ENCODE results near the gene ANLN. TPM values are rescaled to one million over a fixed set of nuclear protein-coding genes. Genes with fewer than 3 reads are reported as not detected.

Gene ANLN
- total RNA-seq, 1 experiment from 2014 or later = 78.9 TPM

DNA sequence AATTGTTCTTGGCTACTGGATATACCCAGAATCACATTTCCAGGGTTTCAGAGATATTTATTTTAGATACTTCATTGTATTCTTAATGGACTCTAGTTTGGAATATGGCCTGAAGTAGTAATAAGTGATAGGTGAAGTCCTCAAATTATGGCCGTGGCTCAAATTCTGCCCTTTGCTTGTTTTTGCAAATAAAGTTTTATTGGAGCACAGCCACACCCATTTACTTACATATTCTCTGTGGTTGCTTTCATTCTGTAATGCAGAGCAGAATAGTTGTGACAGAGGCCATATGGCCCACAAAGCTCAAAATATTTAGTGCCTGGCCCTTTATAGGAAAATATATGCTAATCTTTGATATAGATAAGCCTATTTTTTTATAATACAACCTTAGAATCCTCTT is 19.5 kb downstream of the ANLN start:
- no peaks in the 10 kb centered on the region for H3K79me2 ChIP-seq (ENCODE audit: insufficient read depth, low read length)
- no peak overlapping the region for H2BK20ac ChIP-seq (ENCODE audit: low read depth, low read length, poor library complexity, severe bottlenecking)
- H3K4ac ChIP-seq (ENCODE audit: low read depth, low read length) = no peak overlapping the region
- H3K23ac ChIP-seq (ENCODE audit: insufficient read length, low read depth, low read length) = no peak overlapping the region
- H3K27ac ChIP-seq (ENCODE audit: insufficient read length, low read depth, low read length) = no peak overlapping the region
- H2BK5ac ChIP-seq (ENCODE audit: insufficient read length, low read length) = no peak overlapping the region
- no peak overlapping the region for H3K4me3 Mint-ChIP-seq
- no peaks in the 10 kb centered on the region for H4K20me1 ChIP-seq (ENCODE audit: control insufficient read depth, insufficient read depth, insufficient read length)
- H3K27me3 ChIP-seq (ENCODE audit: insufficient read depth, low read length) = no peaks in the 10 kb centered on the region
- no peak overlapping the region for H2AFZ ChIP-seq (ENCODE audit: low read length)
- no peak overlapping the region for H3T11ph ChIP-seq (ENCODE audit: low read length)
- no peak overlapping the region for H2BK15ac ChIP-seq (ENCODE audit: low read depth, low read length)
- no peak overlapping the region for H2BK120ac ChIP-seq (ENCODE audit: low read depth, low read length, poor library complexity, severe bottlenecking)
- no peak overlapping the region for H3K27ac Mint-ChIP-seq
- no peak overlapping the region for H2BK12ac ChIP-seq (ENCODE audit: insufficient read length, low read depth, low read length)
- H3K14ac ChIP-seq (ENCODE audit: insufficient read depth, low read length) = no peak overlapping the region
- H3K4me1 ChIP-seq (ENCODE audit: insufficient read depth, low read length) = no peaks in the 10 kb centered on the region
- H3K27me3 Mint-ChIP-seq (ENCODE audit: low read depth) = no peaks in the 10 kb centered on the region
- no peak for DNase-seq
- H3K9me3 Mint-ChIP-seq = no peaks in the 10 kb centered on the region
- no peaks in the 10 kb centered on the region for H3K23me2 ChIP-seq (ENCODE audit: insufficient read length, low read depth, low read length, poor library complexity, severe bottlenecking)
- no peak for TF ChIP-seq CTCF (conservative IDR thresholded peaks at IDR 0.05)
- no peak overlapping the region for H3K4me2 ChIP-seq (ENCODE audit: insufficient read depth, insufficient read length, low read length)
- H3K4me1 Mint-ChIP-seq = peaks cover 11 to 12% of the 10 kb centered on the region in 2 experiments
- no peaks in the 10 kb centered on the region for H3K9me3 ChIP-seq (ENCODE audit: control insufficient read depth, low read depth, low read length)
- WGBS (ENCODE audit: extremely low coverage, insufficient read length, low lambda C conversion rate) = no CpG with 5 or more reads among the region's 1 CpG
- no peak overlapping the region for H3K56ac ChIP-seq (ENCODE audit: insufficient read length, low read depth, low read length)
- peaks cover 14 to 31% (median 25%) of the 10 kb centered on the region in 3 experiments; a peak in 6 of 7 replicates for H3K36me3 Mint-ChIP-seq (ENCODE audit: insufficient read depth in 1 of 3, low read depth in 3 of 3)
- H4K5ac ChIP-seq (ENCODE audit: insufficient read length, low read depth, low read length) = no peak overlapping the region
- H3K9ac ChIP-seq (ENCODE audit: extremely low read depth, insufficient read length, low read length) = no peak overlapping the region
- no peak overlapping the region for H3K18ac ChIP-seq (ENCODE audit: insufficient read length, low read depth, low read length)
- H4K91ac ChIP-seq (ENCODE audit: insufficient read length, low read depth, low read length) = no peak overlapping the region
- no peak overlapping the region for H4K8ac ChIP-seq (replicated peaks; ENCODE audit: insufficient read length, low read depth, low read length)
- H3K79me1 ChIP-seq (ENCODE audit: insufficient read depth, low read depth, low read length, poor library complexity, severe bottlenecking) = no peaks in the 10 kb centered on the region
- H2AK5ac ChIP-seq (ENCODE audit: insufficient read length, low read length) = no peak overlapping the region

Measured in H9 (cell line).